ENCODE results near the gene MOK.

DNA sequence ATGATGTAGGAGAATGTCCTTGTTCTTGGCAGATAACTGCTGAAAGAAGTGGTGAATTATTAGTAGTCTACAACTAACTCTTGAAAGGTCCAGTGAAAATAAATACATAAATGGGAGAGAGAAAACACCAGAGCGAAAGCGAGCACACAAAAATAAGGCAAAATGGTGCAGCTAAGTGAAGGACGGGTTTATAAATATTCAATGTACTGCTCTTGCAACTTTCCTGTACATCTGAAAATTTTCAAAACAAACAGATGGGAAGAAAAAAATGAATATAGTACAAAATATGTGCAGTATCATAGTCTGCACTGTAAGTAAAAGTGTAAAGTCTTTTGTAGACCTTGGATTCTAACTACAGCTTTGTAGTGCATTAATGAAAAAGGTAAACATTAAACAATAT, 1.3 kb downstream of the MOK start:
- TF ChIP-seq, protein P1, sequence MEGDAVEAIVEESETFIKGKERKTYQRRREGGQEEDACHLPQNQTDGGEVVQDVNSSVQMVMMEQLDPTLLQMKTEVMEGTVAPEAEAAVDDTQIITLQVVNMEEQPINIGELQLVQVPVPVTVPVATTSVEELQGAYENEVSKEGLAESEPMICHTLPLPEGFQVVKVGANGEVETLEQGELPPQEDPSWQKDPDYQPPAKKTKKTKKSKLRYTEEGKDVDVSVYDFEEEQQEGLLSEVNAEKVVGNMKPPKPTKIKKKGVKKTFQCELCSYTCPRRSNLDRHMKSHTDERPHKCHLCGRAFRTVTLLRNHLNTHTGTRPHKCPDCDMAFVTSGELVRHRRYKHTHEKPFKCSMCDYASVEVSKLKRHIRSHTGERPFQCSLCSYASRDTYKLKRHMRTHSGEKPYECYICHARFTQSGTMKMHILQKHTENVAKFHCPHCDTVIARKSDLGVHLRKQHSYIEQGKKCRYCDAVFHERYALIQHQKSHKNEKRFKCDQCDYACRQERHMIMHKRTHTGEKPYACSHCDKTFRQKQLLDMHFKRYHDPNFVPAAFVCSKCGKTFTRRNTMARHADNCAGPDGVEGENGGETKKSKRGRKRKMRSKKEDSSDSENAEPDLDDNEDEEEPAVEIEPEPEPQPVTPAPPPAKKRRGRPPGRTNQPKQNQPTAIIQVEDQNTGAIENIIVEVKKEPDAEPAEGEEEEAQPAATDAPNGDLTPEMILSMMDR (IDR thresholded peaks at IDR 0.05; ENCODE audit: low read length) = no peak
- no peak for TF ChIP-seq EZH2 (optimal IDR thresholded peaks at IDR 0.05; ENCODE audit: low read depth, low read length)
- no peak for TF ChIP-seq EZH2phosphoT487 (IDR thresholded peaks at IDR 0.05; ENCODE audit: low read length)

Measured in MM.1S (cell line).